Bronchial epithelial cell (primary cell): Measurements from ENCODE around the gene ARHGEF33. TPM values are rescaled to one million over a fixed set of nuclear protein-coding genes. Genes with fewer than 3 reads are reported as not detected.

ENCODE experiments used
- DNase-seq: peaks from one replicate; pipeline ENCODE4 v3.0.0-alpha.2; 2010; ENCODE audit warnings: low read depth
- FAIRE-seq: peaks from 2 replicates; lab custom pipeline; 2011; peaks lifted over from hg19 to GRCh38; lab: Jason Lieb, UNC
- H3K27me3 ChIP-seq: 2 replicates; pipeline ENCODE4 v1.5.1; 2011; ENCODE audit warnings: low read length; ENCODE audit not compliant: control insufficient read depth, insufficient read depth
- H3K36me3 ChIP-seq: 2 replicates; pipeline ENCODE4 v1.5.1; 2011; ENCODE audit warnings: low read length; ENCODE audit not compliant: control insufficient read depth, insufficient read depth
- H3K4me3 ChIP-seq: 2 replicates; pipeline ENCODE4 v1.5.1; 2011; ENCODE audit warnings: mild to moderate bottlenecking, low read depth, low read length, control low read depth
- total RNA-seq: library from RNA; depleted of rRNA; stranded (reverse); fragments of >200 nt; gene quantifications from 2 replicates; pipeline ENCODE4 v1.2.1, GENCODE V29; 2014
- TF ChIP-seq, protein P1 (sequence below): IDR thresholded peaks from 2 replicates; pipeline ENCODE4 v1.5.1; 2011; ENCODE audit warnings: mild to moderate bottlenecking, moderate library complexity, low read length, control low read depth, inconsistent platforms; ENCODE audit not compliant: insufficient read depth, severe bottlenecking

Gene ARHGEF33
- total RNA-seq, 1 donor from 2014 or later = 0.26 TPM

DNA sequence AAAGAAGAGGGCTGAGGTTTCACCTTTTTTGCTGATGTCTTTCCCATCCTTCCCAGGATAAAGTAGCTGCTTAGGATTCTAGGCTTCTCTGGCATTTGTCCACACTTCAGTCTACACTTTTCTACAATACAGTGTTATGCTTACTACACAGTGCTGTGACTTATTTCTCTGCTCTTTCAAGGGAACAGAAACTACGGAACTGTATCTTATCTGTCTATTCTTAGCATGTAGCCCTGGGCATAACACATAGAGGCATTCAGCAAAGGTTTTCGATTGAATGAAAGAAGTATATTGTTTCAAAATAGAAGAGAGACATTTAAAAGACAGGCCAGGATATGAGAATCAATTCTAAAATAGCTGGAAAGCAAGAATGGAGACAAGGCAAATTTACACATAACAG, 110.9 kb downstream of the ARHGEF33 start:
- TF ChIP-seq, protein P1, sequence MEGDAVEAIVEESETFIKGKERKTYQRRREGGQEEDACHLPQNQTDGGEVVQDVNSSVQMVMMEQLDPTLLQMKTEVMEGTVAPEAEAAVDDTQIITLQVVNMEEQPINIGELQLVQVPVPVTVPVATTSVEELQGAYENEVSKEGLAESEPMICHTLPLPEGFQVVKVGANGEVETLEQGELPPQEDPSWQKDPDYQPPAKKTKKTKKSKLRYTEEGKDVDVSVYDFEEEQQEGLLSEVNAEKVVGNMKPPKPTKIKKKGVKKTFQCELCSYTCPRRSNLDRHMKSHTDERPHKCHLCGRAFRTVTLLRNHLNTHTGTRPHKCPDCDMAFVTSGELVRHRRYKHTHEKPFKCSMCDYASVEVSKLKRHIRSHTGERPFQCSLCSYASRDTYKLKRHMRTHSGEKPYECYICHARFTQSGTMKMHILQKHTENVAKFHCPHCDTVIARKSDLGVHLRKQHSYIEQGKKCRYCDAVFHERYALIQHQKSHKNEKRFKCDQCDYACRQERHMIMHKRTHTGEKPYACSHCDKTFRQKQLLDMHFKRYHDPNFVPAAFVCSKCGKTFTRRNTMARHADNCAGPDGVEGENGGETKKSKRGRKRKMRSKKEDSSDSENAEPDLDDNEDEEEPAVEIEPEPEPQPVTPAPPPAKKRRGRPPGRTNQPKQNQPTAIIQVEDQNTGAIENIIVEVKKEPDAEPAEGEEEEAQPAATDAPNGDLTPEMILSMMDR = no peak
- DNase-seq (no peak), FAIRE-seq (no peak)
- peaks cover 1% of the 10 kb centered on the region for H3K36me3 ChIP-seq
- H3K4me3 ChIP-seq = no peak overlapping the region
- no peaks in the 10 kb centered on the region for H3K27me3 ChIP-seq

DNA sequence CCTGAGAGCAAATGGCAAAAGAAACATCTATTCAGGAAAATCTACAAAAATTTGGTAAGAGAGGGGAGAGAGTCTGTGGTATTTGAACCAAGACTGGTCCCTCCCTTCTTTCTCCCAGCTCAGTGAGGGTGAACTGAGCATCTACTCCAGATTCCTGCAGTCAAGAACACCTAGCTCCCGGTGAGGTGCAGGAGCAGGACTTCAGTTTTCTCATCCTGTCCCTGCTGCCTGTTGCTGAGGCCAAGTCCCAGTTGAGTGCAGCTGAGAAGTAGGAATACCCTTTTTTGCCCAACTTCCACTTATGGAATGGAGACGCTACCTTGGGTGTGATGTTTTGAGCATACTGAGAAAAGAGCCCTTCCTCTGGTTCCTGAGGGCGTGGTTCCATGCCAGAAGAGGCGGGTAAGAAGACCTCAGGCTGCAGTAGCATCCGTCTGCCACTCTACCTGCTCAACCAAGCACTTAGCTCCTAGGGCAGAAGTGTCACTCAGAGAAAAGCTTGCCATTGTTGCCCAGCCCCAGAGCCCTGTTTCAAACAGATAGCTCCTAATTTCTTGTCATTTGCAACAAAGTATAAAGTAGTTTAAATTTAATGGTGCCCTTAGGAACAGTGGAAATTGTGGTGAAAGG, 118.3 kb downstream of the ARHGEF33 start:
- no peak for FAIRE-seq
- TF ChIP-seq, protein P1 = no peak
- Histone ChIP-seq H3K36me3 (peaks cover 4% of the 10 kb centered on the region), H3K4me3 (no peak overlapping the region), H3K27me3 (no peaks in the 10 kb centered on the region)
- no peak for DNase-seq

DNA sequence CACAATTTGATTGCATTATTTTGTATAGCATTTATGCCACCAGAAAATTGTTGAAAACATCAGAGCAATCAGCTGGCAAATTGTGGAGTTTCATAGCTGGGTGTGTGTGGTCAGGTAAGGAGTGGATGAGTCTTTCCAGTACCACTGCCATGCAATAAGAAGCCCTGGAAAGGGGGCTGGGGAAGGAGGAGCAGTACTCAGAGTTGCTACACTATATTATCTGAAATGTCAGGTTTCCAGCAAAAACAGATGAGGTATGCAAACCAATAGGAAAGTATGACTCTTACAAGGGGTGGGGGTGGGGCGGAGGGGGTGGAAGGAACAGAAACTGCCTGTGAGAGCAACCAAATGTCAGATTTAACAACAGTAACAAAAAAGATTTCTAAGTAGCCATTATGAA, 119.0 kb downstream of the ARHGEF33 start:
- Histone ChIP-seq H3K4me3 (no peak overlapping the region), H3K36me3 (peaks cover 4% of the 10 kb centered on the region), H3K27me3 (no peaks in the 10 kb centered on the region)
- FAIRE-seq = no peak
- no peak for DNase-seq
- TF ChIP-seq, protein P1 = no peak

DNA sequence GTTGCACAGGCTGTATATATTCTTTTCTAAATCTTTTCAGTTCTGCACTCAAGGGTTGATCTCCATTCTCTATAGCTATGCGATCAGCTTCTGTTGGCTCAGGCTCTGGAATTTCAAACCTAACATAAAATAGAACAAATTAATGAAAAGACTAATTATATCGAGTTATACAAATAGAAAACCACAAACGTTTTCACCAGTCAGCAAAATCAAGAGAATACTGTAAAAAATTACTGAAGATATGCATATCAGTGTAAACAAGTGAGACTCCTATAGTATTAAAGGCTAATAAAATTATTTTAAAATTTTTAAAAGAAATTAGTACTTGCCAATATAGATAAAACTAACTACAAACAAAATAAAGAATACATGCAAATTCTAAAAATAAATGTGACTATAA, 124.2 kb downstream of the ARHGEF33 start:
- Histone ChIP-seq H3K27me3 (no peaks in the 10 kb centered on the region), H3K36me3 (no peaks in the 10 kb centered on the region), H3K4me3 (no peak overlapping the region)
- FAIRE-seq (no peak), DNase-seq (no peak)
- TF ChIP-seq, protein P1 = no peak

DNA sequence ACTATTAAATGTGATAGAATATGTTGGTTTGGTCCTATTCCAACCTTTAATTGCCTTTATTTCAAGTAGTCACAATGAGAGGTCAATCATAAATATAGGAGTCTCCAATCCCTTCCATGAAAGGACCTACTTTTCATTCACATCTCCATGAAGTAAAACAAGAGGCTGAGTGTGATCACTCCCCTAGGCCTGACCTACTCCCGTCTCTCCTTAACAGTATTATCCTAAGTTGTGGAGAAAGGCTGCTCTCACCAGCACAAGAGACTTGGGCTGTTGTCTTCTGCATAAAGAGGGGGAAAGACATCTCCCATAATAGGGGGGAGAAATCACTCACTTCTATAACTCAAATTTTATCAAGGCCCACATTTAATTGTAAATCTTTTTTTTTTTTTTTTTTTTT, 125.7 kb downstream of the ARHGEF33 start:
- no peaks in the 10 kb centered on the region for H3K27me3 ChIP-seq
- H3K4me3 ChIP-seq = no peak overlapping the region
- H3K36me3 ChIP-seq = no peaks in the 10 kb centered on the region
- FAIRE-seq = no peak
- no peak for DNase-seq
- TF ChIP-seq, protein P1 = no peak

DNA sequence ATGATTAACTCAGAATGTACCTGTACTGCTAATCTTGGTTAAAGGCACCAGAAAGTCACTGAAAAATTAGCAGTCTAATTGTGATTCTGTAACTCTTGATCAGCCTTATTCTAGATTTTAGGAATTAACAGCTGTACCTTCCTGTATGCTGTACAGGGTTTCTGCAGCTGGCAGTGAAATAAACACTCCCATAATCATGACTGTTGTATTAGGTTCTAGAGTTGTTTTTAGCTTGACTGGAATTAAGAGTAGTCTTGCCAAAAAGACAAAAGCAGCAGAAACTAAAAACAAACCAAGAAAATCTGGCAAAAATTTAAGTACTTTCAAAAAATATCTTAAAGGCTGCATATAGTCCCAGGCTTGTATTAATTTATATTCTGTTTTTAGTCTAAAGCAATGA, 127.7 kb downstream of the ARHGEF33 start:
- H3K36me3 ChIP-seq = no peaks in the 10 kb centered on the region
- TF ChIP-seq, protein P1 = no peak
- no peak for DNase-seq
- H3K4me3 ChIP-seq = no peak overlapping the region
- FAIRE-seq = no peak
- no peaks in the 10 kb centered on the region for H3K27me3 ChIP-seq
